ENCODE data around the gene GNB2. TPM values are rescaled to one million over a fixed set of nuclear protein-coding genes. Genes with fewer than 3 reads are reported as not detected.
A peak's percentile ranks its signal among the peaks of the same experiment; 100 is the strongest.

The GNB2 gene
- polyA plus RNA-seq, 1 donor (not counting 4 experiments of a cell fraction or from before 2014, with no cell fraction given): 87.2 TPM

DNA sequence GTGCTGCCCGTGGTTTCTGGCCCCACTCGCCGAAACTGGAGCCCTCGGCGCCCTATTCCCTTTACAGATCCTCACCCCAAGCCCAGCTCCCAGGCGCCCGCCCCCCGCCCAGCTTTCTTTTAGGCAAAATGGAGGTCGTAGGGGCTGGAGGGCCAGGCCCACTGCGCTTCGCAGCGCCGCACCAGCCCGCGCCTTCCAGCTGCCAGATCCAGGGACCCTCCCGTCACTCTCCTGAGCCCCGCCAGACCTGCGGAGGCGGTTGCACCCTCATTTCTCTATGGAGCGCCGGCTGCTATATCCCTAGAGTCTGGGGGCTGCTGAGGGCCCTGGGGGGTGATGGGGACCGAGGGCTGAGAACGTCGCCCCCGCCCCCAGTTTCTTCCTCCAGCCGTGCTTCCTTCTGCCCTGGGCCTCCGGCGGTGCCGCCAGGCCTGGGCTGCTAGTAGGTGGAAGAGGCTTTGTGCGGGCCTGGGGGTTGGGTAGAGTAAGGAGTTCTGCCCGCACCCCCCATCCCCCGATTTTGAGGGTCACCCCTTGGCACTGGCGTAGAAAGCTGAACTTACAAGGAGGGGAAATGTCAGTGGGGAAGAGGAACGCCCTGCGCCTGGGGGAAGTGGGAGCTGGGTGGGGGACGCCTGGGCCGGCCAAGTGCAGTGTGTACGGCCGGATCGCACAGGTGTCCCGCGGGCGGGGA lies 1.0 kb downstream of the GNB2 start:
- Histone ChIP-seq H3K27ac (ENCODE audit: control insufficient read depth, insufficient read depth, low read length) (peak overlapping the region; percentile 56), H3K79me2 (ENCODE audit: control insufficient read depth, insufficient read depth, low read length) (peaks cover 31% of the 10 kb centered on the region), H3K4me2 (ENCODE audit: control insufficient read depth, extremely low read depth, insufficient read depth, low read depth, low read length) (peak overlapping the region; percentile 73), H3K36me3 (ENCODE audit: control insufficient read depth in 2 of 2, extremely low read depth in 1 of 2, insufficient read depth in 2 of 2, low read length in 2 of 2) (peaks cover 18 to 19% of the 10 kb centered on the region in 2 experiments), H3K4me3 (ENCODE audit: control insufficient read depth in 2 of 3, extremely low read depth in 1 of 3, insufficient read depth in 2 of 3, low read depth in 1 of 3, low read length in 3 of 3) (peak overlapping the region; percentile 70 to 97 (median 88)), H4K20me1 (ENCODE audit: control insufficient read depth, extremely low read depth, insufficient read depth, low read length) (peaks cover 3% of the 10 kb centered on the region), H3K9ac (ENCODE audit: control insufficient read depth, extremely low read depth, insufficient read depth, low read length) (peak overlapping the region; percentile 96), H3K27me3 (ENCODE audit: control insufficient read depth, extremely low read depth, insufficient read depth, low read length) (no peaks in the 10 kb centered on the region), H3K9me3 (ENCODE audit: control insufficient read depth, low read depth, low read length) (no peaks in the 10 kb centered on the region), H3K4me1 (ENCODE audit: control insufficient read depth, extremely low read depth, insufficient read depth, low read length) (peaks cover 5% of the 10 kb centered on the region), H2AFZ (ENCODE audit: control insufficient read depth, low read length) (peak overlapping the region; percentile 12), H3K9me1 (ENCODE audit: control insufficient read depth, extremely low read depth, insufficient read depth, low read length) (no peaks in the 10 kb centered on the region)
- dilution Hi-C loops (cut with MboI; ENCODE audit: extremely low pct_ligation_motif_present, low sequenced_read_pairs): no loop called here
- FAIRE-seq: no peak
- TF ChIP-seq, protein P1, sequence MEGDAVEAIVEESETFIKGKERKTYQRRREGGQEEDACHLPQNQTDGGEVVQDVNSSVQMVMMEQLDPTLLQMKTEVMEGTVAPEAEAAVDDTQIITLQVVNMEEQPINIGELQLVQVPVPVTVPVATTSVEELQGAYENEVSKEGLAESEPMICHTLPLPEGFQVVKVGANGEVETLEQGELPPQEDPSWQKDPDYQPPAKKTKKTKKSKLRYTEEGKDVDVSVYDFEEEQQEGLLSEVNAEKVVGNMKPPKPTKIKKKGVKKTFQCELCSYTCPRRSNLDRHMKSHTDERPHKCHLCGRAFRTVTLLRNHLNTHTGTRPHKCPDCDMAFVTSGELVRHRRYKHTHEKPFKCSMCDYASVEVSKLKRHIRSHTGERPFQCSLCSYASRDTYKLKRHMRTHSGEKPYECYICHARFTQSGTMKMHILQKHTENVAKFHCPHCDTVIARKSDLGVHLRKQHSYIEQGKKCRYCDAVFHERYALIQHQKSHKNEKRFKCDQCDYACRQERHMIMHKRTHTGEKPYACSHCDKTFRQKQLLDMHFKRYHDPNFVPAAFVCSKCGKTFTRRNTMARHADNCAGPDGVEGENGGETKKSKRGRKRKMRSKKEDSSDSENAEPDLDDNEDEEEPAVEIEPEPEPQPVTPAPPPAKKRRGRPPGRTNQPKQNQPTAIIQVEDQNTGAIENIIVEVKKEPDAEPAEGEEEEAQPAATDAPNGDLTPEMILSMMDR (optimal IDR thresholded peaks at IDR 0.05 in 1 of 3, IDR thresholded peaks at IDR 0.05 in 1 of 3, conservative IDR thresholded peaks at IDR 0.05 in 1 of 3; ENCODE audit: extremely low read depth in 1 of 3, insufficient read depth in 2 of 3, low read length in 3 of 3): no peak
- no peak for DNase-seq (ENCODE audit: low read depth, low spot score)

DNA sequence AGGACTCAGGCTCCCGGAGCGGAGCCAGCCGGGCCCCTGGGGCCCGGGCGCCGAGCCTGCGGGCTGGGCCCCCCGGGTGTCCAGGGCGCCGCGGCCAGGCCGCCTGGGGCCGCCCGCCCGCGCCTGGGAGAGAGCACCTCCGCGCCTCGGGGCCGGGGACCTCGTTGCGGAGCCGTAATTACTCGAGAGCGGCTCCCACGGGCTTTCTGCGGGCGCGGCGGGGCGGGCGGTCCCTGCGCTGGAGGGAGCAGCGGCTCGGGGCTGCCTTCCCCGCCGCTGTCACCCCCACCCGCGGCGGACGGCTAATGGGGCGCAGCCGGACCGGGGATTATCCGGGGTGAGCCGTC lies 1.5 kb downstream of the GNB2 start:
- DNase-seq (ENCODE audit: low read depth, low spot score): no peak
- H3K4me3 ChIP-seq (ENCODE audit: control insufficient read depth in 2 of 3, extremely low read depth in 1 of 3, insufficient read depth in 2 of 3, low read depth in 1 of 3, low read length in 3 of 3): peak overlapping the region; percentile 70 to 97 (median 88)
- H3K79me2 ChIP-seq (ENCODE audit: control insufficient read depth, insufficient read depth, low read length): peaks cover 31% of the 10 kb centered on the region
- no peaks in the 10 kb centered on the region for H3K9me1 ChIP-seq (ENCODE audit: control insufficient read depth, extremely low read depth, insufficient read depth, low read length)
- H3K4me1 ChIP-seq (ENCODE audit: control insufficient read depth, extremely low read depth, insufficient read depth, low read length): peaks cover 8% of the 10 kb centered on the region
- no peak overlapping the region for H2AFZ ChIP-seq (ENCODE audit: control insufficient read depth, low read length)
- H3K27me3 ChIP-seq (ENCODE audit: control insufficient read depth, extremely low read depth, insufficient read depth, low read length): no peaks in the 10 kb centered on the region
- no peak for FAIRE-seq
- peak overlapping the region; percentile 96 for H3K9ac ChIP-seq (ENCODE audit: control insufficient read depth, extremely low read depth, insufficient read depth, low read length)
- dilution Hi-C loops (cut with MboI; ENCODE audit: extremely low pct_ligation_motif_present, low sequenced_read_pairs): no loop called here
- H3K4me2 ChIP-seq (ENCODE audit: control insufficient read depth, extremely low read depth, insufficient read depth, low read depth, low read length): peak overlapping the region; percentile 73
- peaks cover 3% of the 10 kb centered on the region for H4K20me1 ChIP-seq (ENCODE audit: control insufficient read depth, extremely low read depth, insufficient read depth, low read length)
- peak overlapping the region; percentile 56 for H3K27ac ChIP-seq (ENCODE audit: control insufficient read depth, insufficient read depth, low read length)
- peaks cover 18 to 19% of the 10 kb centered on the region in 2 experiments for H3K36me3 ChIP-seq (ENCODE audit: control insufficient read depth in 2 of 2, extremely low read depth in 1 of 2, insufficient read depth in 2 of 2, low read length in 2 of 2)
- H3K9me3 ChIP-seq (ENCODE audit: control insufficient read depth, low read depth, low read length): no peaks in the 10 kb centered on the region
- TF ChIP-seq, protein P1 (optimal IDR thresholded peaks at IDR 0.05 in 1 of 3, IDR thresholded peaks at IDR 0.05 in 1 of 3, conservative IDR thresholded peaks at IDR 0.05 in 1 of 3; ENCODE audit: extremely low read depth in 1 of 3, insufficient read depth in 2 of 3, low read length in 3 of 3): no peak
- TF ChIP-seq EZH2 (IDR thresholded peaks at IDR 0.05; ENCODE audit: low read length): no peak
